Stimulated activated naive CD4-positive, alpha-beta T cell (primary cell): Measurements from ENCODE around the gene PDE1C.
"Not testable (repeated sequence)": the region's sequence is repeated elsewhere in the genome, so short reads cannot be mapped to it uniquely, and the experiment has no call there.

Experiments used
- DNase-seq, 6 experiments: peaks; one replicate each; lab custom pipeline; 2025; lab: John Stamatoyannopoulos, UW

PDE1C gene

DNA sequence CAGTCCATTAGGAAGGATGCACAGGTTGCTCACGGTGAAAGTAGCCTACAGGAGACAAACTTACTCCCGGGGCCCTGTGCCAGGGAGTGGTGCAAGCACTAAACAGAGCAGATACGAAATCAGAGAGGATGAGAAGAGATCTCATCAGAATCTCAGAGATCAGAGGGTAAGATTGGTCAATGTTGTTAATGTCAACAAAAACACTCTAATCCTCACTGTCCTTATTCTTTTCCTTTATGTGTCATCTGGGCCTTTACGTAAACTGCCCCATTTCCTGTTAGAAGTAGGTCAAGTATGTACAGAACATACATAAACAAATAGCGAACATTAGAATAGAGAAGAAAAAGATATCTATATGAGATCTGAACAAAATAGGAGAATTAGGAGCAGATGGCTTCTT is 220.1 kb downstream of the PDE1C start:
- no peak for DNase-seq

DNA sequence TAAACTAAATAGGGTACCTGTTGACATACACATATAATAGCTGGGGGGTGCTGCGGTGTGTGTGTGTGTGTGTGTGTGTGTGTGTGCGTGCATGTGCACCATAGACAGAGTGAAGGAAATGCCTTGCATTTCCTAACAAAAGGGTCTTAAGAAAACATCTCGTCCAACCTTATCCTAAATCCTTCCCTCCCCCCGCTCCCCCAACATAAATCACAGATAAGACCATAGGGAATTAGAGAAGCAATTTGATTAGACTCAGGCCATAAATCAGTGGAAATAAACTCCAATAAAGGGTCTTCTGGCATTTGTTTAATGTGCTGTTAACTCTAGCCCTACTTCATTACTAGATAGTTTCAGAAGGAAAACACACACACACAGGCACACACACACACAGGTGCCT is 234.7 kb downstream of the PDE1C start:
- no peak for DNase-seq

DNA sequence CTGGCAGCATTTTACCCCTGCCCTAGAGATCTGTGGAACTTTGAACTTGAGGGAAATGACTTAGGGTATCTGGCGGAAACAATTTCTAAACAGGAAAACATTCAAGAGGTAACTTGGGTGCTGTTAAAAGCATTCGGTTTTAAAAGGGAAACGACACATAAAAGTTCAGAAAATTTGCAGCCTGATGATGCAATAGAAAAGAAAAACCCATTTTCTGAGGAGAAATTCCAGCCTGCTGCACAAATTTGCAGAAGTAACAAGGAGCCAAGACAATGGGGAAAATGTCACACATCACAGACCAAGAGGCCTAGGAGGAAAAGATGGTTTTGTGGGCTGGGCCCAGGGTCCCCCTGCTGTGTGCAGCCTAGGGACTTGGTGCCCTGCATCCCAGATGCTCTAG is 236.6 kb downstream of the PDE1C start:
- DNase-seq, result not testable (repeated sequence)

DNA sequence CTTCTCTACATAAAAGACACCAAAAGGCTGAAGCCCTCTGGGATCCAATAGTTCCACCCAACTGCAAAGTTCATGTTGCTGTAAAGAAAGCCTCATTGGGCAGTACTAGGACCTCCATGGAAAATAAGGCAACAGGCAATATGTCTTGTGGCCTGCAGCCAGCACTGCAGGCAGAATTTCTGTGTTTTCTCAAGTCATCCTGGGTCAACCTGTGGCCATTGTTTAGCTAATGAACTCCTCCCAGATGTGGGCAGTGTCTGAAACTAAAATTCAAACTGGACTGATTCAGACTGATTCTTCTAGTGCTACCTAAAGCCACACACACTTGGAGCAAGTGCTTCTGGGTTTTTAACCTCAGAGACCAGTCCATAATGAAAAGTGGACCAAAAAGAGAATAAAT is 241.7 kb downstream of the PDE1C start:
- DNase-seq, result no peak

DNA sequence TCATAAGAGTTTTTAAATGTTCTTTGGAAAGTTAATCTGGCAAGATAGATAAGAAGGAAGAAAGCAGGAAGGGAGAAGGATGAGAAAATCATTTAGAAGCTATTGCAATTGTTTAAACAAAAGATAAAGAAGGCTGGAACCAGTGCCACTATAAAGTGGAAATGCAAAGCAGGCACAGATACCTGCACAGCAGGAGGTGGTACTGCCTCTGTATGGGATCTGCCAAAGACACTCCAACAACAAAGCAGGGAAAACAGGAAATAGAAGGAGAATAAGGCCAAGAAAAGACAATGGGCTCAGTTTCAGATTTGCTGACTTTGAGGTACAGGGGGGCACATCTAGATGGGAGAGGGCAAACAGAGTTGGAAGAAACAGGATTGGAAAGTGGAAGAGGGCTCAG is 244.6 kb downstream of the PDE1C start:
- DNase-seq, result no peak

DNA sequence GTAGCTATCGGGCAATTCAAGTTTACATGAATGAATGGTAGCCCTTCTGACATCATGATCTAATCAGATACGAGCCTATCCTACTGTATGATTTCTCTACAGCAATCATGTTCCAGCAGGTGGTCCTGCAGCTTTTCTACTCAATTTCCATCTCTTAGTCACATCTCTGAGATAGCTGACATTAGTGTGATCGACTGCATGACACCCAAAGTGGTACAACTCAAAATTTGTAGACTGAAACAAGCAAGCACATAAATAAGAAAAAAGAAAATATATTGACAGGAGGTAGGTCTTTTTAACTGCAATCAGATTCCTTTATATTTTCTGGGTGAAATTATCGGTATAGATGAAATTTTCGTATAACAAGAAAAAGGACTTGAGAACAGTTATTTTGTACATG is 251.2 kb downstream of the PDE1C start:
- DNase-seq, result no peak

DNA sequence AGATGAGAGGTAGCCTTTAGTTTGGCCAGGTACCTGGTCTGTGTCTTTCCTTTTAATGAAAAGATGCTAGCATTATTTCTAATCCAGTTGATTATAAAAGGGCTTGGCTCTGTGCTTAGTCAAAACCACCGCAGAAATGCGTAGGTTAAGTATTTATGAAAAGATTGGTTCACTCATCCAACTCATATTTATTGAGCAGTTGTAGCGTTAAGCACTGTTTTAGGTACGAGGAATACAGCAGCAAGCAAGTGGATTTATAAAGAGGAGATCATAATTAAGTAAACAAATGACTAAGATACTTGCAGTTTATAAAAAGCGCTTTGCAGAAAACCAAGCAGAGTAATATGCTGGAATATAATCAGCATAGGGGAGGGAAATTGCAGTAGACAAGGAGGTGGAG is 253.4 kb downstream of the PDE1C start:
- DNase-seq, result no peak

DNA sequence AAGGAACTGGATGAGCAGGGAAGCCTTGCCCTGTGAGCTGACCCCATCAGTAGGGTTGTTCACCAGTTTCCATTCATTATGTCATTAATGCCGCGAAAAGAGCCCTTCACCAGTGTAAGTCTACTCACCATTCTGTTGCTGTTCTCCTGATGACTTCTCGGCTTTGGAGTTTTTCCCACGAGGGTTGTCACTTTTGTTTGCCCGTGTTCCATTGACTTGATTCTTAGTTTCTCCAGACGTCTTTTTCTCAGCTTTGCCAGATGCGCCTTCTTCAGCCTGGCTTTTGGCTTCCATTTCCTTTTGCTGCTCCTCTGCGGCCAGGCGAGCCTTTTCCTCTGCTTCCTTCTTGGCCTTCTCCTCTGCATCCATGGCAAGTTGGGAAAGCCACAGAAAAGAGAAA is 254.4 kb downstream of the PDE1C start:
- DNase-seq, result no peak

DNA sequence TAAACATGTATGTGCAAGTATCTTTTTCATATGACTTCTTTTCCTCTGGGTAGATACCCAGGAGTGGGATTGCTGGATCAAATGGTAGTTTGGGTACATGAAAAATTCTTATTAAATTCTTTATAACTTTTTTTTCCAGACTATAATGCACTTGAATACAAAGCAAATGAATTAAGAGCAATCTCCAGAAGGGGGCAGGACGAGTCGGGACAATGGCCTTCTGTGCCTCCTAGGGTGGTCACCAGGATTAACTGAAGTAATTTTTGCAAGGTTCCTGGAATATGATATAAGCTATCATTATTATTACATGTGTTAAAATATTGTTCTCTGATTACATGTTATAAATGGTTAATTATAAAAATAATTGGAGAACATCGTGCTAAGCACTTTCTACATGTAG is 256.0 kb downstream of the PDE1C start:
- no peak for DNase-seq

DNA sequence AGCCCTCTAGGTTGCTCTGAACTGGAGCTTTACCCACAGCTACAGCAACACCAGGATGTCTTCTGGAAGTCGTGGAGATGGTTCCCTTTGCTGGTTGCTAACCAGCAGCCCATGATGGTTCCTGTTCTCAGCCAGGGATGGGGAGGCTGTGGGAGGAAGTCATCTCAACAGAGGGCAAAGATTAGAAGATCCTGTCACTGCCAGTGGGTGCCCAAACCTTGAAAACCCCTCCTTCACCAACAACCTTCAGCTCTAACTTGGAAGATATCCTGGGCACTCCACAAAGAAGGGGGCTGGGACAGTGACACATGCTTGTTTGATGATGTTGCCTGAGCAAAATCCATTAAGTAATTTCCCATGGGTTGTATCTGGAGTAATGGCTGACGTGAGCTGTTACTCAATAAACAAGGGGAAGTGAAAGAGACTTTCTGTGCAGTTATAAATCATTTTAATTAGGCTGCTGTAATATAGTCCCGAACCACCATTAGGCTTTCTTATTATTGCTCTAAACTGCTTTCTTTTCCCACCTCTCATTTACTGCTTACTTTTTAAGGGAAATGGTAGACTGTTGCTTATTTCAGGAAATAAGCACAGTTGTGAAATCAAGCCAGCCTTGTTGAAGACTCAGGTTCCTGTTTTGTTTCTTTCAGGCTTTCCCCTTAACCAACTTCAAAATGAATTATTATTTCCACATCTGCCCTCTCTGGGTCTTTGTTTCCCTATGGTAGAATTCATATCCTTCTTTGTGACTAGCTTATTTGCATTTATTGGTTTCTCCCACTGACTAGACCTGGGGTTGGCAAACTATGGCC is 258.4 kb downstream of the PDE1C start:
- DNase-seq, result no peak

DNA sequence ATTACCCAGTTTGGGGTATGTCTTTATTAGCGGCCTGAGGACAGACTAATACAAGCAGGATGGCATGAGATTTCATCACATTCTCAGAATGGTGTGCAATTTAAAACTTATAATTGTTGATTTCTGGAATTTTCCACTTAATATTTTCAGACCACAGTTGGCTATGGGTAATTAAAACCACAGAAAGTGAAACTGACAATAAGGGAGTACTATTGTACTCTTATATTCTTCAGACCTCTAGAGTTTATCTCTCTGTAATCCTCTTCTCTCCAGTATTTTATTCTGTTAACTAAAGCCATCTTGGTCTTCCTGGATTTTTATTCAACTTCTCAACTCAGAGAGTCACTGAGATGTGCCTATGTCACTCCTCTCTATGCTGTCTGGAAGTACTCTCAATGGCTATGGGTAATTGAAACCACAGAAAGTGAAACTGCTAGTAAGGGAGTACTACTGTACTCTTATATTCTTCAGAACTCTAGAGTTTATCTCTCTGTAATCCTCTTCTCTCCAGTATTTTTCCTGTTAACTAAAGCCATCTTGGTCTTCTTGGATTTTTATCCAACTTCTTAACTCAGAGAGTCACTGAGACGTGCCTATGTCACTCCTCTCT is 264.9 kb downstream of the PDE1C start:
- no peak for DNase-seq

DNA sequence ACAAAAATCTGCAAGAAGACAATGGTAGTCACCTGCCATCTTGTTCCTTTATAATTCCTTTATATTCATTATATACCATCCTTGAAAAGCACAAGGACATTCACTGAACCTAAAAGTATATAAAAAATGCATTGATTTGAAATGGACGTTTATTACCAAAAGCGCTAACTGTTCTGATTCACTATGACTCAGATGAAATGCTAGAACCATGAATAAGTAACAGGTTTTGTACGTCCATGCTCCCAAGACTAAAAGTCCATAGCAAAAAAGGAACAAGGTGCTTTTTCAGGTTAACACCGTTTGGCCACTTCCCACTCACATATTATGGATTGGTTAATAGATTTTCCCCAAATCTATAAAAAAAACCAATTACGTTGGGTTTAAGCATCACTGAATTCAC is 273.8 kb downstream of the PDE1C start:
- no peak for DNase-seq

DNA sequence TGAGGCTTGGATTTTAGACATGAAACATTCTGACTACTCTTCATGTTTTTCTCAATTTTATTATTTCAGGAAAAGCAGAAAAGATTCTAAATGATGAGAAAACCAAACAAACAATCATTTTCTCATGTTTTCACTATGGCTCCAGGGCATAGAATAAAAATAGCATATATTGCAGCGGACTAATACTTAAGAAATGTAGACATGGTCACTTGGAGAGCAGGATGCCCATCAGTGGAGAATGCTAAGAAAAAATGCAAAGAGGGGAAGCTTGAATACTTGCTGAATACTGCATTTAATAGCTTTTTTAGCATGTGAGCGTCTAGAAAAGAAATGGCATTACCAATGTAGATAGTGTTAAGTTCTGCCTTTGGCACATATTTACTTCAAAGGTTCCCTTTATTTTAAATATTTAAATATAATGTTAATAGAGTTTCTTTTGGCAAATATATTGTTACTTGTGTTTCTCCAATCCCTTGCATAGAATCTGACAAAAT is 275.3 kb downstream of the PDE1C start:
- no peak for DNase-seq

DNA sequence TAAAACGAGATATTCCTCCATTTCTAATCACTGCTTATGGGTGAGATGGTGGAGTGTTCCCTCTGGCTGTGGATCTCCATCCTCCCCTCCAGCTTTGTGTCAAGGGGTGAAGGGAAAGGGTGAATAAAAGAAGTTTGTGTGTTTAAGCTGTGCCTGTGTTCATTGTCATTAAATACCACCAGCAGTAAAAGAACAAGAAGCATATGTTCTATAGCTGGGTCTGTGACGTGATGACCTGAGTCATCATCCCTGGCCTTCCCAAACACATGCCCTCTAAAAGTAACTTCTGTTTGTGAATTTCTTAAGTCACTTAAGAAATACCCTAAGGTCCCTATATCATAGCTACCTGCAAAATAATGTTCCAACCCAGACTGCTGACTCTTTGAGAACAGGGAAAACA is 278.3 kb downstream of the PDE1C start:
- no peak for DNase-seq

DNA sequence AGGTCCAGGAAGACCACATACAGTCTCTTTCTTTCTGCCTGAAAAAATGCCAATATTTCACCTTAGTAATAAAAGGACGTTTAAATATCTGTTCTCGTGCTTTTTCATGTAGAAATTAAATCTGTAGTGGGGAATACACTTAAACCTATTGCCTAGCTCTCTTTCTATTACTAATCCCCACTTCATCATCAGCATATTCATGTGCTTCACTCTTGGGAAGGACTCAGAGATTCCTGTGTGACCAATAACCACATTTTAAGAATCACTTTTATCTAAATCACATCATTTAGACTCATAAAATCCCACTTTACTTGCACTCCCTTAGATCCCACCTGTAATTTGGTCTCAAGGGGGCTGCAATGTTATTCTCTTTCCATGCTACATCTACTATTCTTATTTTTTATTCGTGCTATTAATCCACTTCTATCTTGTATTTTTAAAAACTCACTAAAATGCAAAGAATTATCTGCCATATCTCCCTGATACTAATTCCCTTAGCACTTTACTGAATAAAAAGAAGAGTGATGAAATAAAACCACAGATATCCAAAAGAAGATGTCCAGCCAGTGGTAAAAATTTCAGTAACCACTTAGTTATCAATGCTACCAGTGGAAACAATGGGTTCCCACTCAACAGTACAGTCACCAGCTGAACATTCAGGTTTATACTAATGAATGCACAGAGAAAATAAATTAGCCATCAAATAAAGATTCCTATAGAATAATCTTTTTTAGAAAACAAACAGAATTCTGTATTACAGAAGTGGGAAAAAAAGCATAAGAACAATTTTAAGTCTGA is 281.1 kb downstream of the PDE1C start:
- no peak for DNase-seq

DNA sequence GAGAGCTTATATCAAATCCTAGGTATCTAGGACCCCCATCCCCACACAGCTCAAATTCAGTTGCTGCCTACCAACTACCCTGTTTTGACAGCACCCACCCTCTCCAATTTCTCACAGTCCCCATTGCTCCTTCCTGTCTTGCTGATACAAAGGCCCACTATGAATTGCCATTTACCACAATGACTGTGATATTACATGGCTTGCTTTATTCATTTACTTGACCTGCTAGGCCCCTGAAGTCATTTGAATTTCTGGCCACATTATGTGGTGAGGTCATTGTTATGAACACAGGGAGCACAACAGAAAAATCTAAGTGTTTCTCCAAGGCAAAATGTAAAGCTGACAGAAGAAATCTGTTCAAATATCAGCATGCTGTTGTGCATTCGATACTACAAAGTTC is 281.8 kb downstream of the PDE1C start:
- DNase-seq, result no peak

DNA sequence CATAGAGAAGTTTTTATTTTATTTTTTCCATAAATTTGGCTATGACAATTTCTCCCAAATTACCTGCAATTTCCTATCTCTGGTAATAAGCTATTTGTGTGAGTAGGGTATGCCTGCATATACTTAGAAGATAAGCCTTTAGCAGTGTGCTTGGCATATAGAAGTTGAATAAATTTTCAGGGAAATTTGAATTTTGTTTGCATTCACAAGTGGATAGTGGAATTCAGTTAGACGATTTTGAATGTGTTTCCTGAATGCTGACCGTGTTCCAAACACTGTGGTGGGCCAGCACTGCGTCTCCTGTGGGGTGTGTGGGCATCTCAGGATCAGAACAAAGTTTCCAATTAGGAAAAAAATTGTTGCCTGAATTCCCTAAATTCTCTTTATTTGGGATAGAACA is 283.9 kb downstream of the PDE1C start:
- DNase-seq, result no peak

DNA sequence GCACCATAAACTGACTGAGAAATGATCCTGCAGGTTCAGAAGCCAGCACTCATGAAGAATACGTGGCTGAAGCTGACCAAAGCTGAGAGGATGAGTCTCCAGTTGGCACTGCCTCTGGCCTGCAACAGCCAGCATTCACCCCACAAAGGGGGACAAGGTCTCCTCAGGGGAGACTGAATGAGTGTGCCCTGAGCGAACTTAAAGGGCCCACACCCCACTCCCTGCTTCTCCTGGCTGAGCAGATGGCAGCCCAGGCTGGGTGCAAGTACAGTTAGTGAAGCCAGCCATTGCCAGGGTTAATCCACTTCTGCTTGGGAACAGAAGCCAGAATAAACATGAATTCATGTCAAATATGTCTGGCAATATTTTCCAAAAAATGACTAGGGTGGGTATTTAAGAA is 285.1 kb downstream of the PDE1C start:
- DNase-seq, result no peak

DNA sequence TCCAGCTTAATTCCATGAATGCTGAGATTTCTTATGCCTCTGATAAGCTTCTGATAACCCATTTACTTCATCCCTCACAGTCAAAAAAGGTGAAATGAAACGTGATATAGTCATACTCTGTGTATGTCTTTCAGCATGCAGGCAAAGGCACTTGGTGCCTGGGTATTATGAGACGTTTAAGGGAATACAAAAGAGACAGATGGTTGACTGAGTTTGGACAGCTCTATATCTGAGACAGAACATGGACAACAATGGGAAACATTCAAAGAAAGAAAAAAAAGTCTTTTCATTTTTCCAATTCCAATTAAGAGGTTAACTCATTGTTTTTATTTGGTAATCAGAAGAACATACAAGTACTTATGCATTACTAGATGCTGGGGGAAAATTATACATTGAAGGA is 287.0 kb downstream of the PDE1C start:
- DNase-seq, result no peak

DNA sequence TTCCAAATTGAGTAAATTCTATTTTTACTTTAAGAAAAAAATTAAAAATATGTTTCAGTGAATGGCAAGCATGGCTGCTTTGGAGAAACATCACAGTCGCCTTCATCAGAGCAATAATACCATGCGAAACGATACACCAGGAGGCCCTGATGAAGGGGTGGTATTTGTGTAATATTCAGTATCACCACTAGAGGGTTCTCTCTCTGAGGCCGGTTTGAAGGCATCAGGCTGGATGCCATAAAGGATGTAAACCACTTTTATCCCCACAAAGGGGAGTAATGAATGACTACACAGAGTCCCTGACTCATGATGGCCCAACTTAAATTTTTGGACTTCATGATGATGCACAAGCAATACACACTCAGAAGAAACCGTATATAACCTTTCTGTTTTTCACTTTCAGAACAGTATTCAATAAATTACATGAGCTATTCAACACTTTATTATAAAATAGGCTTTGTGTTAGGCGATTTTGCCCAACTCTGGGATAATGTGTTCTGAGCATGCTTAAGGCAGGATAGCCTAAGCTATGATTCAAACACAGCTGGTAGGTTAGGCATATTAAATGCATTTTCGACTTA is 287.7 kb downstream of the PDE1C start:
- no peak for DNase-seq

DNA sequence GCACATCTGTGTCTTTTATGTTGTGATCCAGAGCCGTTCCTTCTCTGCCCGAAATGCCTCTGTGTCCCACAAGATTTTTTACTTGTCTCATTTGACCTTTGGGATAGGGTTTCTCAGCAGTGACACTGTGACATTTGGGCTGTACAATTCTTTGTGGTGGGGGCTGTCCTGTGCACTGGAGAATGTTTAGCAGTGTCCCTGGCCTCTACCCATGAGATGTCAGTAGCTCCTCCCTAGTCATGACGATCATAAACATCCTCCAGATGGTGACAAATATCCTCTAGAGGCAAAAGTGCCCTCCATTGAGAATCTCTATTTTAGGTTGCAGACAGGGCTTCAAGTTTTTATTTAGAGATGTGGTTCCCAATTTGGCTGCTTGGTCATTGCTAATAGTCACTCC is 291.9 kb downstream of the PDE1C start:
- no peak for DNase-seq

DNA sequence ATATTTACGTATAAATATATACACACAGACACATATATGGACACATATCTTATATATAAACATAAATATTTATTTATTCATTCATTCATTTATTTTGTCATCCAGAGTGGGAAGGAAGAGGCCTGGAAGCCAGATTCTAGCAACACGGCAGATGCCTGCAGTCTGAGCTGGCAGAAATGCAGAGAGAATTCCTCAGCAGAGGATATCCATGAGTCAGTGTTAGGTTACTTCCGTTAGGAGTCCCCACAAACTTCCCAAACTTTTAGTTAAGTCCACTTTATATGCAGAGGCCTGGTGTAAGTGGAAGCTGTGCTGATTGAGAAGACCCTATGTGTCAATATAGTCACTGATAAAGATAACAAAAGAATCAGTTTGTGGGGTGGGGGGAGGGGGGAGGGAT is 293.6 kb downstream of the PDE1C start:
- DNase-seq, result no peak

DNA sequence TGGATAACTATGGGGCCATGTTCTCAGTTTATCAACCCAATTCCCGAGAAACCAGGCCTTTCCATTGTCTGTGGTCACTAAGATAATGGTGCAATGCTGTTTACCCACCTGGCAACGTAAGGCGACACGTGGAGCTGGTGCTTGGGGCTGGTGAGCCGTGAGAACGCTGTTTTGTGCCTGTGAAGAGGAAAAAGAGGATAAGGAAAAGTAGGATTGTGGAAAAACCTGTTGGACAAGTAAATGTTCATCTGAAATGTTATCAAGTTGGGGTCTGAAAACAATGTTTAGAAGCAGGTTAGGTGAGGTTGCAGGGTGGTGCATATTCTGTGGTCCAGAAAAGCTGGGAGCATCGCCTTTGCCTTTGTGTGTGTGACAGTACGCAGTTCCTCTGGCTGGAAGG is 294.7 kb downstream of the PDE1C start:
- DNase-seq, result no peak
